ENCODE measurements around the gene SDSL. TPM values are rescaled to one million over a fixed set of nuclear protein-coding genes. Genes with fewer than 3 reads are reported as not detected.
A peak's percentile ranks its signal among the peaks of the same experiment; 100 is the strongest.

The SDSL gene
- total and polyA plus RNA-seq, 2 of the 13 experiments (the other 11 are each of a cell fraction or from before 2014, with no cell fraction given) = 1.2 to 1.7 TPM

DNA sequence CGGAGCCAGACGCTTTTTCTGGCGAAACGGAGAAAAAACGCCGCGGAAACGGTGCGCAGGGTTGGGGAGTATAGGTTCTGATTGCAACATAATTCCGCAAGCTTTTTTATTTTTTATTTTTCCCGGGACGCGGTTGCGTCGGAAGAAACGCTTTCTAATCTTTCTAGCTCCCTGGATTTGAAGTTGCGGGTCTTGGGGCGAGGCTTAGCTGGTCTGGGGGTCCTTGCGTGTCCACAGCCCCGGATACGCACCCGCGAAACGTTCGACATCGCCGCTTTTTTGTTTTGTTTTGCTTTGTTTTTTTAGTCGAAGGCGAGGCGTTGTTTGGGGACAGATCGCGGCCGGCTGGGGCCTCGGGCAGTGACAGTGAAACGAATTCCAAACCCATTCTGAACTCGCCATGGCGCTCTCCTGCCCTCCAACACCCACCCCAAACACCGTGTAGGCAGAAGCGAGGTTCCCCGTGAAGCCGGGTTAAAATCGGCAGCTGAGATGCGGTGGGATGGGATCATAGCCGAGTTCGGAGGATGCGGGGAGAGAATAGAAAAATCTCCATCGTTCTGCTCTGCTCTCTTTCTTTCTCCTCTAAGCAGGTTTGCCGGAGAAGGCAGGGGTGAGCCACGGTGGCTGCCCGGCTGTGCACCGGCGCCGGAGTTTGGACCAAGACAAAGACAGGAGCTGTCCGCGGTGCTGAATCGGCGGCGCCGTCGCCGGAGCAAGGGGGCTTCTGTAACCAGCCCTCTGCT, 57.6 kb downstream of the SDSL start (continued):
- TF ChIP-seq KAT2B (IDR thresholded peaks at IDR 0.05; ENCODE audit: borderline replicate concordance, low read depth, low read length) (no peak), CEBPZ (IDR thresholded peaks at IDR 0.05; ENCODE audit: low read length) (no peak), RBFOX2 (IDR thresholded peaks at IDR 0.05; ENCODE audit: low read depth, low read length) (no peak), HMG20A (CRISPR knock-in tag; IDR thresholded peaks at IDR 0.05; ENCODE audit: borderline replicate concordance) (no peak), ZNF234 (CRISPR knock-in tag; conservative IDR thresholded peaks at IDR 0.05) (no peak), FOXK2 (IDR thresholded peaks at IDR 0.05) (no peak), ZNF335 (CRISPR knock-in tag; IDR thresholded peaks at IDR 0.05) (no peak), ZNF781 (CRISPR knock-in tag; IDR thresholded peaks at IDR 0.05; ENCODE audit: borderline replicate concordance, not compliant biosample characterization) (peak; percentile 52), BHLHE40 (IDR thresholded peaks at IDR 0.05; ENCODE audit: low read length) (no peak), ZNF512B (CRISPR knock-in tag; IDR thresholded peaks at IDR 0.05; ENCODE audit: borderline replicate concordance) (no peak), ZSCAN31 (CRISPR knock-in tag; IDR thresholded peaks at IDR 0.05; ENCODE audit: low read depth) (no peak), MATR3 (CRISPR knock-in tag; IDR thresholded peaks at IDR 0.05) (no peak), ZKSCAN5 (CRISPR knock-in tag; IDR thresholded peaks at IDR 0.05) (no peak), ZNF687 (CRISPR knock-in tag; IDR thresholded peaks at IDR 0.05) (peak; percentile 50), NFYC (CRISPR knock-in tag; IDR thresholded peaks at IDR 0.05) (no peak), ZNF878 (CRISPR knock-in tag; IDR thresholded peaks at IDR 0.05) (no peak), ZNF317 (CRISPR knock-in tag; IDR thresholded peaks at IDR 0.05) (no peak), SP5 (CRISPR knock-in tag; IDR thresholded peaks at IDR 0.05; ENCODE audit: borderline replicate concordance, low read depth) (no peak)
- TF ChIP-seq, protein P1, sequence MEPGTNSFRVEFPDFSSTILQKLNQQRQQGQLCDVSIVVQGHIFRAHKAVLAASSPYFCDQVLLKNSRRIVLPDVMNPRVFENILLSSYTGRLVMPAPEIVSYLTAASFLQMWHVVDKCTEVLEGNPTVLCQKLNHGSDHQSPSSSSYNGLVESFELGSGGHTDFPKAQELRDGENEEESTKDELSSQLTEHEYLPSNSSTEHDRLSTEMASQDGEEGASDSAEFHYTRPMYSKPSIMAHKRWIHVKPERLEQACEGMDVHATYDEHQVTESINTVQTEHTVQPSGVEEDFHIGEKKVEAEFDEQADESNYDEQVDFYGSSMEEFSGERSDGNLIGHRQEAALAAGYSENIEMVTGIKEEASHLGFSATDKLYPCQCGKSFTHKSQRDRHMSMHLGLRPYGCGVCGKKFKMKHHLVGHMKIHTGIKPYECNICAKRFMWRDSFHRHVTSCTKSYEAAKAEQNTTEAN (CRISPR knock-in tag; conservative IDR thresholded peaks at IDR 0.05) = peak; percentile 73; the same call in 1 of the 2 replicates
